MM.1S (cell line): ENCODE results near the gene JPH3.

Experiments
- CTCF ChIP-seq: fragments of 300-600 bp; sonication (generic); IDR thresholded peaks from 2 replicates; pipeline ENCODE4 v1.5.1; 2016; ENCODE audit warnings: antibody characterized with exemption, low read length, mixed read lengths
- EZH2 ChIP-seq: fragments of 300-600 bp; sonication (generic); optimal IDR thresholded peaks from 2 replicates; pipeline ENCODE3; 2017; ENCODE audit warnings: low read depth, mild to moderate bottlenecking, antibody characterized with exemption, low read length, mixed read lengths
- EZH2phosphoT487 ChIP-seq: fragments of 300-600 bp; sonication (generic); IDR thresholded peaks from 2 replicates; pipeline ENCODE4 v1.6.1; 2018; ENCODE audit warnings: antibody characterized with exemption, low read length

- TF ChIP-seq CTCF (no peak), EZH2 (no peak), EZH2phosphoT487 (no peak)
Observed at GRCh38 chr16:87604634-87605111, 2.4 kb downstream of the JPH3 start.
